Esophagus (tissue), 2 donors: ENCODE results near the gene SERF2. TPM values are rescaled to one million over a fixed set of nuclear protein-coding genes. Genes with fewer than 3 reads are reported as not detected.
"Not testable (repeated sequence)": the region's sequence is repeated elsewhere in the genome, so short reads cannot be mapped to it uniquely, and the experiment has no call there.

Experiments used
- H3K27ac ChIP-seq, 2 donors: one replicate each; pipeline ENCODE4 v1.5.1; 2013; ENCODE audit warnings: low read depth in 2 of 2, mild to moderate bottlenecking in 2 of 2, inconsistent platforms in 1 of 2, low read length in 1 of 2, moderate library complexity in 1 of 2
- H3K27me3 ChIP-seq, 2 donors: one replicate each; pipeline ENCODE4 v1.6.1; 2013; ENCODE audit warnings: low read length in 2 of 2, control low read depth in 1 of 2, mild to moderate bottlenecking in 1 of 2; ENCODE audit not compliant: insufficient read depth in 2 of 2, control insufficient read depth in 1 of 2
- H3K36me3 ChIP-seq, 2 donors: one replicate each; pipeline ENCODE4 v1.6.1; 2013; ENCODE audit warnings: low read length in 1 of 2; ENCODE audit not compliant: control insufficient read depth in 2 of 2, insufficient read depth in 2 of 2
- H3K4me1 ChIP-seq, 2 donors: one replicate each; pipeline ENCODE4 v1.6.1; 2013; ENCODE audit warnings: low read length in 1 of 2; ENCODE audit not compliant: control insufficient read depth in 2 of 2, insufficient read depth in 2 of 2
- H3K4me3 ChIP-seq, 2 donors: one replicate each; pipeline ENCODE4 v1.5.1; 2013; ENCODE audit warnings: low read length in 2 of 2, mild to moderate bottlenecking in 2 of 2, low read depth in 1 of 2, moderate library complexity in 1 of 2
- H3K9me3 ChIP-seq, 2 donors: one replicate each; pipeline ENCODE4 v1.6.1; 2013; ENCODE audit warnings: mild to moderate bottlenecking in 2 of 2, low read depth in 1 of 2, low read length in 1 of 2, moderate library complexity in 1 of 2; ENCODE audit not compliant: control insufficient read depth in 2 of 2, insufficient read depth in 1 of 2
- WGBS, 2 donors: extraction: QIAGEN DNeasy Blood & Tissue Kit; methylation state at CpG; one replicate each; pipeline ENCODE4 v1.1.7; 2013; 5-methylcytosine and 5-hydroxymethylcytosine counted together
- polyA plus RNA-seq, 2 donors: library from polyadenylated mRNA; stranded (reverse); fragments of 200-250 nt; gene quantifications; one replicate each; pipeline ENCODE4 v1.2.3, GENCODE V29; 2013
- donor health status: healthy with polysubstance abuse.
- donor health status: Bipolar disorder and iron deficiency.

SERF2 gene
- polyA plus RNA-seq, 2 donors: 1,288 to 2,170 TPM

DNA sequence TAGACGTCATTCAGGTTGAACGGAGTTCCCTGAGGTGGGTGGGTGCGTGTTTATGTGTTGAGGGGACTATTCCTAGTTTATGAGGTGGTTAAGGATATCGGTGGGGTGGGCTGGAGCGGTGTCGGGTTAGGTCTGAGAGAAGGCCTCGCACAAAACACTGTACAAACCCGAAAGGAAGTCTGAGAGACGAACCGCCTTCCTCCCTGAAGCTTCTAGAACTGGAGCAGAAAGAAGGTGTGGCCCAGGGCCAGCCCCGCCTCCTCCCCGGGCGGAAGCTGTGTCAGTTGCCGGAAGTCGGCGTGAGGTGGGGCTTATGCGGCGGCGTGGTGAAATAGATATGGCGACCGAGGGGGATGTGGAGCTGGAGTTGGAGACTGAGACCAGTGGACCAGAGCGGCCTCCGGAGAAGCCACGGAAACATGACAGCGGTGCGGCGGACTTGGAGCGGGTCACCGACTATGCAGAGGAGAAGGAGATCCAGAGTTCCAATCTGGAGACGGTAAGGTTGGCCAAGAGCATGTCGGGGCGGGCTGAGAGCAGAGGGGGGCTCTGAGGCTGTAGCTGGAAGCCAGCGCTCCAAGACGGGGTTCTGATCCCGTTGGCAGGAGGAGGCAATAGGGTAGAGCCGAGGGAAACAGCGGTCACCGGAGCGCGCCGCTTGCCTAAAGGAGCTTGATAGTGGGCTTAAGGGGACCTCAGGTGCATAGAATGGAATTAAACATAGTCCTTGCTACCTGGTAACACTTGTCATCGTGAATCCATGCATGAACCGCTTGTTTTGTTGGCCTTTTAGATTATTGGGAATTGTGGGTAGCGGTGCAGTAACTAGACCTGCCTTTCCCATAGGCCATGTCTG lies 8.4 kb downstream of the SERF2 start, which contains the start of gene HYPK:
Gene HYPK (plus strand): TSS at position 314 of the 856 bp plus-strand sequence. CDS start 24 bp downstream, at position 338.
- WGBS, 2 donors: 7 to 8% methylated on average over 44 of the region's 44 CpGs
- Histone ChIP-seq H3K36me3 (peaks cover 6 to 7% of the 10 kb centered on the region in 2 donors), H3K4me3 (peak within 1 kb of the TSS; percentile 74 to 94), H3K4me1 (peaks cover 0 to 8% of the 10 kb centered on the region in 2 donors), H3K27ac (peak within 1 kb of the TSS; percentile 75 to 95), H3K27me3 (no peaks in the 10 kb centered on the region), H3K9me3 (no peaks in the 10 kb centered on the region)

DNA sequence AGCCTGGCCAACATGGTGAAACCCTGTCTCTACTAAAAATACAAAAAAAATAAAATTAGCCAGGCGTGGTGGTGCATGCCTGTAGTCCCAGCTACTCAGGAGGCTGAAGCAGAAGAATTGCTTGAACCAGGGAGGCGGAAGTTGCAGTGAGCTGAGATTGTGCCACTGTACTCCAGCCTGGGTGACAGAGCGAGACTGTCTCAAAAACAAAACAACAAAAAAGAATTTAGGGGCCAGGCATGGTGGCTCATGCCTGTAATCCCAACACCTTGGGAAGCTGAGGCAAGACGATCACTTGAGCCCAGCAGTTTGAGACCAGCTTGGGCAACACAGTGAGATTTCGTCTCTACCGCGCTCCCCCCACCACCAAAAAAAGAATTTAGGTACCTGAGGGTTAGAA lies 10.6 kb downstream of the SERF2 start:
- H3K4me3 ChIP-seq, H3K27me3 ChIP-seq, H3K9me3 ChIP-seq, H3K27ac ChIP-seq, H3K4me1 ChIP-seq, H3K36me3 ChIP-seq: not testable (repeated sequence)
- WGBS, 2 donors: 97 to 98% methylated on average over 7 of the region's 7 CpGs

DNA sequence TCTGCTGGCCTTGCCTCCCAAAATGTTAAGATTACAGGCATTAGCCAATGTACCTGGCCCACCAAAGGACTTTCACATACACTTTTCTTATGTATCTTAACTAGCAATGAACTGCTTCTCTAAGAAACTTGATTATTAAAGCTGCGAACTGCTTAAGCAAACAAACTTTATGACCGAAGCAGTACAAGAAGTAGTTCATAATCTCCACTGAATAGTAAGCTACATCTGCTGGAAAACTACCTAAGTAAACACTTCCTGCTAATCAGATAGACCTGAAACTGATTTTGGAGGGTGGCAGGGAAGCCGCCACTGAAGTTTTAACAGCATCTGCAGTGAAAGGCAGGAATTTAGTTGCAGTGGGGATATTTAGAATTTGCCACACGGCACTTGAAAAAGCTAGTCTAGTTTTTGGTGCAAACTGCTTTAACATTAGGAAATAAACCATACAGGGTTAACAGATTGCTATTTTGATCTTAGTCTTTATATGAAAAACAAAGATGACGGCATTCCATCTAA lies 16.4 kb downstream of the SERF2 start:
- Histone ChIP-seq H3K4me3 (no peak overlapping the region), H3K36me3 (peaks cover 17 to 20% of the 10 kb centered on the region in 2 donors), H3K4me1 (no peaks in the 10 kb centered on the region), H3K27me3 (no peaks in the 10 kb centered on the region), H3K9me3 (no peaks in the 10 kb centered on the region), H3K27ac (no peak overlapping the region)
- WGBS, 2 donors: 86 to 94% methylated on average over 5 of the region's 5 CpGs

DNA sequence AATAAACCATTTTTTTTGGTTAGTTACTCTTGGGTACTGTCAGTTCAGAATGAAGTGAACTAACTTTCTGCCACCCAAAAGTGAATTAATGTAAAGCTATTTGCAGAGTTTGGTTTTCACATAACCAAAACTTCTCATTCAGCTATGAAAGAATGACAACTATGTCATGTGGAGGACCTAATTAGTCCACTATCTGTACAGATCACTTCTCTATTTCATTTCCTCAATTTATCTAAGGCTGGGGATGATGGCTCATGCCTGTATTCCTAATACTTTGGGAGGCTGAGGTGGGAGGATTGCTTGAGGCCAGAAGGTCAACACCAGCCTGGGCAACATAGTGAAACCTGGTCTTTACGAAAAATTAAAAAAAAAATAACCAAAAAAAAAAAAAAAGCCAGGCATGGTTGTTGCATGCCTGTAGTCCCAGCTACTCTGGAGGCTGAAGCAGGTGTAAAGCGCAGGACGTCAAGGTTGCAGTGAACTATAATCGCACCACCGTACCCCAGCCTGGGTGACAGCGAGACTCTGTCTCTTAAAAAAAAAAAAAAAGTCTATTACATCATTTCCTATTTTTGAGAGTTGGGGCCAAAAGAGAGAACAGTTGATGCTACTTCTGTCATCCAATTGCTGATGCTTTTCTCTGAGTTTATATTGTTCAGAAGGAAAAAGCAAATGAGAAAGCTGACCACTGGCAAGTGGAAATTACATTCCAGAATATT lies 17.0 kb downstream of the SERF2 start:
- Histone ChIP-seq H3K4me1 (no peaks in the 10 kb centered on the region), H3K4me3 (no peak overlapping the region), H3K27me3 (no peaks in the 10 kb centered on the region), H3K36me3 (peaks cover 17 to 20% of the 10 kb centered on the region in 2 donors), H3K9me3 (no peaks in the 10 kb centered on the region), H3K27ac (no peak overlapping the region)
- 89 to 90% methylated on average over 6 of the region's 6 CpGs for WGBS, 2 donors

DNA sequence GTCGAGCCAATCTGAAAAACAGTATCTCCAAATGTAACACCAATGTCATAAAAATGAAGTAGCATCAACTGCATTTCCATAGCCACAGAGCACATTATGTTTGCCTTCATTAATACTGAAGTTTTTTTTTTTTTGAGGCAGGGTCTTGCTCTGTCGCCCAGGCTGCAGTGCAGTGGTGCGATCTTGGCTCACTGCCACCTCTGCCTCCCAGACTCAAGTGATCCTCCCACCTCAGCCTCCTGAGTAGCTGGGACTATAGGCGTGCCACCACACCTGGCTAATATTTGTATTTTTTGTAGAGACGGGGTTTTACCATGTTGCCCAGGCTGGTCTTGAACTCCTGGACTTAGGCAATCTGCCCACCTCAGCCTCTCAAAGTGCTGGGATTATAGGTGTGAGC lies 22.9 kb downstream of the SERF2 start:
- WGBS, 2 donors: 94 to 99% methylated on average over 5 of the region's 5 CpGs
- not testable (repeated sequence) for H3K9me3 ChIP-seq

DNA sequence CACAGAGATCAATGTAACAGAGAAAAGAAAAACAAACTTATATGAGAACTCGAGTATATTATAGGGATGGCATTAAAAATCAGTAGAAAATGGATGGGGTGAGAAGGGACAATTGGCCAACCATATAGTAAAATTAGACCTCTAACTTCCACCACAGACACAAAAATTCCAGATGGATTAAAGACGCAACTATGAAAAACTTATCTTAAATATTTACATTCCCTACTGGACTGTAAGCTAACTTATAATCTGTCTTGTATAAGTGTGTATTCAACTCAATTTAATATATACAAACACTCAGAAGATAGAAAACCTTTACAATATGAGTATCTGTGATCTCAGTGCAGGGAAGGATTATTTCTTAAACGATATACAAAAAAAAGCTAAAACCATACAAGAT lies 29.4 kb downstream of the SERF2 start:
- peaks cover 0 to 2% of the 10 kb centered on the region in 2 donors for H3K36me3 ChIP-seq
- 54 to 61% methylated on average over 3 of the region's 3 CpGs for WGBS, 2 donors
- H3K4me1 ChIP-seq: peaks cover 0 to 2% of the 10 kb centered on the region in 2 donors
- H3K27ac ChIP-seq: no peak overlapping the region
- no peak overlapping the region for H3K4me3 ChIP-seq
- no peaks in the 10 kb centered on the region for H3K27me3 ChIP-seq
- no peaks in the 10 kb centered on the region for H3K9me3 ChIP-seq

More for the DNA sequence above, 22.9 kb downstream of the SERF2 start:
- not testable (repeated sequence) for H3K27me3 ChIP-seq, H3K4me3 ChIP-seq, H3K4me1 ChIP-seq, H3K27ac ChIP-seq
- H3K36me3 ChIP-seq: peaks cover 14 to 22% of the 10 kb centered on the region in 2 donors

DNA sequence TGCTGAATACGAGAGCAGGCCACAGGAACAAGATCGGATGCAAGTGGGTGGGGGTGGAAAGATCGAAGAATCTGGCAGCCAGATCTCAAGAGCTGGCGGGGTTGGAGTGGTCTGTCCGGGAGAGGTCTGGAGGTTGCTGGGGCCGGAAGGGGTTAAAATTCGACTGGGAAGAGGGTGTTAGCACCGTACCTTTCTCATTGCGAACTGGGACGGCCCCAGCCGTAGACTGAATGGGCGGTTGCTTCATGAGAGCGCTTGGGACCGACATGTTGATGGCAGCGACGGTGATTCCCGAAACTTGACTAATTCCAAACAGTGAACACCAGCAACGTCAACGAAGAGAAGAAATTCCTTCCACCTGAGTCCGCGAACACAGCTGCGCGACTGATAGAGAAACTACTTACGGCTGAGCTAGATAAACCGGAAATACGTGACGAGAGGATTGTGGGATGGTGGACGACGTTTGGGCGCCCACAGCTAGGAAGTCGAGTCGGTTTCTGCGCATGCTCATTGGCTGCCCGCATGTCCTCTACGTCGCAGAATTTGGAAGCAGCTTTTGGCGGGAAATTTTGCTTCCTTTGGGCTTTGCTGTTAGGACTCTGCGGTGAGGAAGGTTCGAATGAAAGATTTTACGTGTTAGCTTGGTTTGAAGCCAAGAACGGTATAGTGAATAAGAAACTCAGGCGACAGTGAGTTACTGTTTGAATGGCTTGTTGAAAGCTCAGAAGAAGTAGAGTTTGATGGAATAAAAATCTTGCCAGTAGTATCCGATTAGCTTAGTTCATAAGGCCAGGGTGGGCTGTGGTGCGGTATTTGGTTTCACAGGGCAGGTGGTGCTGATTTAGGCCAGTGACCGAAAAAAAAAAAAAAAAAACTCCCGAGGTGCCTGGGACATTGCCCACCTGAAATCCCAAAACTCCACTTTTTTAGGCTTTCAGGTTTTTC lies 32.5 kb downstream of the SERF2 start, which contains the start of gene MFAP1:
Gene MFAP1 (minus strand): TSS at position 389 of the 945 bp plus-strand sequence. CDS start 121 bp downstream, at position 268.
- no peaks in the 10 kb centered on the region for H3K36me3 ChIP-seq
- peak within 1 kb of the TSS; percentile 89 to 99 for H3K27ac ChIP-seq
- peak within 1 kb of the TSS; percentile 78 to 93 for H3K4me3 ChIP-seq
- H3K27me3 ChIP-seq: no peaks in the 10 kb centered on the region
- H3K9me3 ChIP-seq: no peaks in the 10 kb centered on the region
- 7% methylated on average over 46 of the region's 46 CpGs for WGBS, 2 donors
- peaks cover 0 to 2% of the 10 kb centered on the region in 2 donors for H3K4me1 ChIP-seq

DNA sequence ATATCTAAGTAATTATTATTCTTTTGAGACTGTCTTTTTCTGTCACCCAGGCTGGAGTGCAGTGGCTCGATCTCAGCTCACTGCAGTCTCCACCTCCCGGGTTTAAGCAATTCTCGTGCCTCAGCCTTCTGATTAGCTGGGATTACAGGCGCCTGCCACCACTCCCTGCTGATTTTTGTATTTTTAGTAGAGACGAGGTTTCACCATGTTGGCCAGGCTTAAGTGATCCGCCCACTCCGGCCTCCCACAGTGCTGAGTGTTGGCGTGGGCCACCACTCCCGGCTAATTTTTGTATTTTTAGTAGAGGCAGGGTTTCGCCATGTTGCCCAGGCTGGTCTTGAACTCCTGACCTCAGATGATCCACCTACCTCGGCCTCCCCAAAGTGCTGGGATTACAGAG lies 33.2 kb downstream of the SERF2 start:
- WGBS, 2 donors: 95 to 96% methylated on average over 11 of the region's 11 CpGs
- H3K27me3 ChIP-seq, H3K4me3 ChIP-seq, H3K9me3 ChIP-seq, H3K4me1 ChIP-seq, H3K27ac ChIP-seq, H3K36me3 ChIP-seq: not testable (repeated sequence)
